HepG2 (cell line): ENCODE measurements around the gene ZFP64. TPM values are rescaled to one million over a fixed set of nuclear protein-coding genes. Genes with fewer than 3 reads are reported as not detected.

Source experiments
- ATAC-seq: fragments of 200-7000 bp; cut with Tn5 transposase; 3 replicates; pipeline ENCODE4 v1.9.1; 2020; ENCODE audit warnings: mild to moderate bottlenecking, moderate library complexity
- BruUV-seq: library from RNA; stranded (reverse); fragments of 400-500 nt; replicated peaks from 2 replicates; lab custom pipeline; 2021; lab: Mats Ljungman, UMichigan
- CTCF ChIA-PET: fragments of 300-600 bp; formaldehyde crosslinking; extraction: SDS; loops from one replicate; lab custom pipeline; 2021; ENCODE audit warnings: low total read pairs, inconsistent platforms, low intra/inter-chr PET ratio; lab: Yijun Ruan, JAX
- POLR2A ChIA-PET: fragments of 350-600 bp; sonication (Branson Sonifier 250); formaldehyde crosslinking; loops from one replicate; lab custom pipeline; 2020; ENCODE audit warnings: antibody characterized with exemption, inconsistent platforms; lab: Yijun Ruan, JAX
- DNase-seq: peaks from one replicate; pipeline ENCODE4 v3.0.0-alpha.2; 2015; ENCODE audit warnings: low spot score
- FAIRE-seq: peaks from 3 replicates; lab custom pipeline; 2011; peaks lifted over from hg19 to GRCh38; lab: Jason Lieb, UNC
- H2AFZ ChIP-seq: one replicate; pipeline ENCODE4 v1.6.1; 2011; ENCODE audit warnings: low read length, inconsistent platforms
- H3K27ac ChIP-seq: fragments of 300-600 bp; 3 replicates; pipeline ENCODE4 v1.8.0; 2011; ENCODE audit warnings: mixed run types, mild to moderate bottlenecking, mixed read lengths, low read length, inconsistent platforms; ENCODE audit not compliant: insufficient read depth; ENCODE audit errors: extremely low read length
- H3K27me3 ChIP-seq, 2 experiments: fragments of 200-600 bp in 1 of 2; 2 replicates in 1 of 2; 3 replicates in 1 of 2; pipeline versions ENCODE4 v1.6.0 to v1.8.0; 2011; ENCODE audit warnings: low read length in 2 of 2, mild to moderate bottlenecking in 2 of 2, moderate library complexity in 2 of 2, inconsistent platforms in 1 of 2; ENCODE audit not compliant: insufficient read depth in 2 of 2, control insufficient read depth in 1 of 2
- H3K36me3 ChIP-seq, 2 experiments: fragments of 200-600 bp in 1 of 2; replicated peaks in 1 of 2; 2 replicates in 1 of 2; 3 replicates in 1 of 2; pipeline versions ENCODE4 v1.5.1 to v1.8.0; 2011; ENCODE audit warnings: low read length in 2 of 2, inconsistent platforms in 1 of 2; ENCODE audit not compliant: insufficient read depth in 2 of 2, control insufficient read depth in 1 of 2
- H3K4me1 ChIP-seq: 2 replicates; pipeline ENCODE4 v1.5.1; 2012; ENCODE audit warnings: low read length, inconsistent platforms; ENCODE audit not compliant: insufficient read depth
- H3K4me2 ChIP-seq: 2 replicates; pipeline ENCODE4 v1.6.0; 2011; ENCODE audit warnings: low read depth, low read length, inconsistent platforms
- H3K4me3 ChIP-seq, 3 experiments: fragments of 200-600 bp in 1 of 3; sonication (generic), shearing (Covaris generic) in 1 of 3; replicated peaks in 1 of 3; 2 replicates each; pipeline ENCODE4 v1.5.1; 2011 to 2016; ENCODE audit warnings: low read length in 3 of 3, inconsistent platforms in 2 of 3, low read depth in 2 of 3, mild to moderate bottlenecking in 2 of 3, control low read depth in 1 of 3, mixed read lengths in 1 of 3; ENCODE audit not compliant: insufficient read depth in 1 of 3
- H3K79me2 ChIP-seq: one replicate; pipeline ENCODE4 v1.6.1; 2011; ENCODE audit warnings: low read length, inconsistent platforms; ENCODE audit not compliant: insufficient read depth
- H3K9ac ChIP-seq: 2 replicates; pipeline ENCODE4 v1.6.0; 2011; ENCODE audit warnings: mild to moderate bottlenecking, low read depth, low read length, inconsistent platforms; ENCODE audit not compliant: insufficient read depth
- H3K9me3 ChIP-seq: 2 replicates; pipeline ENCODE4 v1.5.1; 2012; ENCODE audit warnings: mild to moderate bottlenecking, low read length
- H4K20me1 ChIP-seq: 2 replicates; pipeline ENCODE4 v1.6.0; 2011; ENCODE audit warnings: inconsistent platforms, mild to moderate bottlenecking, low read length, moderate library complexity; ENCODE audit not compliant: insufficient read depth
- CREB1 ChIP-seq, 2 experiments: fragments of 450-650 bp in 1 of 2; IDR thresholded peaks; 2 replicates each; pipeline ENCODE4 v1.6.1; 2016 to 2017; ENCODE audit warnings: control low read depth in 1 of 2, mild to moderate bottlenecking in 1 of 2, missing compliant biosample characterization in 1 of 2, missing genetic modification characterization in 1 of 2
- FOSL2 ChIP-seq: sonication (generic); formaldehyde crosslinking; IDR thresholded peaks from 2 replicates; pipeline ENCODE4 v1.4.0; 2020; ENCODE audit warnings: missing genetic modification reagents
- FOXC1 ChIP-seq: sonication (generic); formaldehyde crosslinking; IDR thresholded peaks from 2 replicates; pipeline ENCODE4 v1.8.0; 2022; ENCODE audit warnings: mild to moderate bottlenecking, missing genetic modification reagents, borderline replicate concordance
- MTA3 ChIP-seq: sonication (generic); formaldehyde crosslinking; IDR thresholded peaks from 2 replicates; pipeline ENCODE4 v1.4.0; 2020; ENCODE audit warnings: missing genetic modification reagents
- NFE2 ChIP-seq: sonication (generic); formaldehyde crosslinking; IDR thresholded peaks from 2 replicates; pipeline ENCODE4 v1.4.0; 2020; ENCODE audit warnings: missing genetic modification reagents
- NONO ChIP-seq, 2 experiments: fragments of 450-650 bp in 1 of 2; sonication (generic) in 1 of 2; formaldehyde crosslinking in 1 of 2; IDR thresholded peaks in 1 of 2; conservative IDR thresholded peaks in 1 of 2; 2 replicates each; pipeline versions ENCODE4 v1.6.1 to v1.8.0; 2017 to 2022; ENCODE audit warnings: mild to moderate bottlenecking in 1 of 2, missing genetic modification reagents in 1 of 2, moderate library complexity in 1 of 2
- RERE ChIP-seq: IDR thresholded peaks from 2 replicates; pipeline ENCODE4 v1.6.1; 2016; ENCODE audit warnings: low read depth, missing genetic modification reagents, missing compliant biosample characterization
- SCMH1 ChIP-seq: sonication (generic); formaldehyde crosslinking; IDR thresholded peaks from 2 replicates; pipeline ENCODE4 v1.9.0; 2021; ENCODE audit warnings: missing genetic modification reagents, mild to moderate bottlenecking, borderline replicate concordance
- SMC3 ChIP-seq: IDR thresholded peaks from 2 replicates; pipeline ENCODE4 v1.6.1; 2011; ENCODE audit warnings: low read length, improper control_type of control experiment
- SRF ChIP-seq: IDR thresholded peaks from 2 replicates; pipeline ENCODE4 v1.6.1; 2011; ENCODE audit warnings: mild to moderate bottlenecking, low read depth, low read length, moderate library complexity
- THAP8 ChIP-seq: sonication (generic); formaldehyde crosslinking; IDR thresholded peaks from 2 replicates; pipeline ENCODE4 v1.5.1; 2020; ENCODE audit warnings: missing genetic modification reagents, mild to moderate bottlenecking, borderline replicate concordance
- THYN1 ChIP-seq: sonication (generic); formaldehyde crosslinking; IDR thresholded peaks from 2 replicates; pipeline ENCODE4 v1.8.1; 2023; ENCODE audit warnings: low read depth, mild to moderate bottlenecking, moderate library complexity, missing genetic modification reagents, borderline replicate concordance
- ZMYM4 ChIP-seq: sonication (generic); formaldehyde crosslinking; IDR thresholded peaks from 2 replicates; pipeline ENCODE4 v1.8.1; 2023; ENCODE audit warnings: mild to moderate bottlenecking, missing genetic modification reagents
- ZNF337 ChIP-seq: sonication (generic); formaldehyde crosslinking; IDR thresholded peaks from 2 replicates; pipeline ENCODE4 v1.5.1; 2020; ENCODE audit warnings: missing genetic modification reagents, low read depth, mild to moderate bottlenecking, borderline replicate concordance
- ZNF749 ChIP-seq: sonication (generic); formaldehyde crosslinking; IDR thresholded peaks from 2 replicates; pipeline ENCODE4 v1.8.0; 2022; ENCODE audit warnings: mild to moderate bottlenecking, missing genetic modification reagents, moderate library complexity, borderline replicate concordance
- ZNF770 ChIP-seq: sonication (generic); formaldehyde crosslinking; IDR thresholded peaks from 2 replicates; pipeline ENCODE4 v1.5.0; 2020; ENCODE audit warnings: mild to moderate bottlenecking, missing genetic modification reagents
- ZNF781 ChIP-seq: sonication (generic); formaldehyde crosslinking; IDR thresholded peaks from 2 replicates; pipeline ENCODE4 v1.5.1; 2020; ENCODE audit warnings: borderline replicate concordance, mild to moderate bottlenecking, missing genetic modification reagents; ENCODE audit errors: not compliant biosample characterization
- WGBS: methylation state at CpG from one replicate; pipeline ENCODE4 v1.1.6; 2017; ENCODE audit warnings: low lambda C conversion rate; 5-methylcytosine and 5-hydroxymethylcytosine counted together
- in situ Hi-C: cut with HindIII; loops from 2 replicates; pipeline ENCODE4 v1.10.0; 2017; ENCODE audit warnings: low pct_unique_long_range_greater_than_20kb; ENCODE audit not compliant: extremely low pct_ligation_motif_present
- intact Hi-C: fragments of 100-400 bp; cut with micrococcal nuclease; formaldehyde crosslinking; loops from one replicate; pipeline ENCODE4 v1.10.0; 2022; ENCODE audit not compliant: unreplicated experiment
- polyA plus RNA-seq, 8 experiments: library from polyadenylated mRNA; depleted of rRNA in 3 of 8; stranded (reverse) in 7 of 8; unstranded in 1 of 8; fragments of >200 nt; fragmentation: Illumina TruSeq in 4 of 8; extraction: Trizol in 4 of 8; gene quantifications; 2 replicates each; pipeline versions ENCODE4 v1.2.1 to v1.2.3, GENCODE V29; 2011 to 2016; ENCODE audit warnings: low read depth in 4 of 8, missing spikeins in 1 of 8, mixed read lengths in 1 of 8; ENCODE audit not compliant: insufficient read depth in 1 of 8
- total RNA-seq, 5 experiments: library from RNA; depleted of rRNA; stranded (reverse); fragments of >200 nt; fragmentation: Illumina TruSeq; extraction: Trizol; gene quantifications; 2 replicates each; pipeline ENCODE4 v1.2.3, GENCODE V29; 2016; ENCODE audit warnings: low read depth in 1 of 5

ZFP64 gene
- total and polyA plus RNA-seq, 2 of the 13 experiments (the other 11 are each of a cell fraction or from before 2014, with no cell fraction given) = 12.0 to 24.3 TPM

- ATAC-seq = peak; percentile 74
- TF ChIP-seq THAP8 (no peak), SRF (no peak), ZNF337 (CRISPR knock-in tag) (no peak), ZNF749 (CRISPR knock-in tag) (no peak), ZMYM4 (CRISPR knock-in tag) (no peak), NFE2 (CRISPR knock-in tag) (no peak), THYN1 (no peak), NONO (IDR thresholded peaks at IDR 0.05) (no peak), NONO (CRISPR knock-in tag; conservative IDR thresholded peaks at IDR 0.05) (no peak), FOXC1 (no peak), SCMH1 (no peak), MTA3 (no peak), ZNF781 (no peak), SMC3 (peak; percentile 25; the same call in 1 of the 2 replicates), ZNF770 (CRISPR knock-in tag) (no peak), FOSL2 (CRISPR knock-in tag) (peak; percentile 66), RERE (CRISPR knock-in tag) (no peak), CREB1 (IDR thresholded peaks at IDR 0.05) (no peak), CREB1 (CRISPR knock-in tag; IDR thresholded peaks at IDR 0.05) (no peak)
Observed at GRCh38 chr20:52219441-52219840, 27.9 kb upstream of the ZFP64 start.

More at GRCh38 chr20:52219441-52219840, 27.9 kb upstream of the ZFP64 start:
- WGBS = 28% methylated on average over 9 of the region's 9 CpGs
- H3K9ac ChIP-seq = no peak overlapping the region
- no peak overlapping the region for H3K27ac ChIP-seq
- ChIA-PET CTCF (no interaction called here), POLR2A (no interaction called here)
- BruUV-seq = no TSS peak
- no peaks in the 10 kb centered on the region for H3K79me2 ChIP-seq
- no peaks in the 10 kb centered on the region for H4K20me1 ChIP-seq
- DNase-seq (peak; percentile 37), FAIRE-seq (no peak)
- in situ Hi-C loops = no loop called here
- H3K4me1 ChIP-seq = no peaks in the 10 kb centered on the region
- H2AFZ ChIP-seq = no peak overlapping the region
- no peaks in the 10 kb centered on the region; a peak in 2 of 5 replicates for H3K27me3 ChIP-seq
- intact Hi-C loops = loop anchor here (1.0 kb wide), 1 partner anchor 91 kb away; no protein-coding TSS in a partner anchor
- no peaks in the 10 kb centered on the region for H3K36me3 ChIP-seq
- H3K4me2 ChIP-seq = no peak overlapping the region
- H3K9me3 ChIP-seq = peaks cover 23% of the 10 kb centered on the region
- H3K4me3 ChIP-seq = no peak overlapping the region
